ENCODE measurements around the gene GNPTAB.
"Not testable (repeated sequence)": the region's sequence is repeated elsewhere in the genome, so short reads cannot be mapped to it uniquely, and the experiment has no call there.

GNPTAB gene

GRCh38 chr12:101875162-101875561, 44.4 kb upstream of the GNPTAB start:
- TF ChIP-seq CTCF (conservative IDR thresholded peaks at IDR 0.05; ENCODE audit: control insufficient read depth, insufficient read depth, low read depth, low read length) = no peak
- no peak overlapping the region for H3K4me3 ChIP-seq (ENCODE audit: control insufficient read depth, low read depth, low read length)
- DNase-seq (ENCODE audit: low read depth) = no peak

GRCh38 chr12:101870925-101871324, 40.2 kb upstream of the GNPTAB start:
- no peak for TF ChIP-seq CTCF (conservative IDR thresholded peaks at IDR 0.05; ENCODE audit: control insufficient read depth, insufficient read depth, low read depth, low read length)
- H3K4me3 ChIP-seq (ENCODE audit: control insufficient read depth, low read depth, low read length) = no peak overlapping the region
- no peak for DNase-seq (ENCODE audit: low read depth)

GRCh38 chr12:101867619-101868018, 36.9 kb upstream of the GNPTAB start:
- not testable (repeated sequence) for H3K4me3 ChIP-seq (ENCODE audit: control insufficient read depth, low read depth, low read length); DNase-seq (ENCODE audit: low read depth)

- TF ChIP-seq CTCF (conservative IDR thresholded peaks at IDR 0.05; ENCODE audit: control insufficient read depth, insufficient read depth, low read depth, low read length) = no peak
- no peak overlapping the region for H3K4me3 ChIP-seq (ENCODE audit: control insufficient read depth, low read depth, low read length)
- DNase-seq (ENCODE audit: low read depth) = no peak
Measured at GRCh38 chr12:101866615-101867373, 36.0 kb upstream of the GNPTAB start.

GRCh38 chr12:101863981-101864380, 33.2 kb upstream of the GNPTAB start:
- TF ChIP-seq CTCF (conservative IDR thresholded peaks at IDR 0.05; ENCODE audit: control insufficient read depth, insufficient read depth, low read depth, low read length) = no peak
- H3K4me3 ChIP-seq (ENCODE audit: control insufficient read depth, low read depth, low read length) = no peak overlapping the region
- DNase-seq (ENCODE audit: low read depth) = no peak

GRCh38 chr12:101862245-101862644, 31.5 kb upstream of the GNPTAB start:
- no peak for TF ChIP-seq CTCF (conservative IDR thresholded peaks at IDR 0.05; ENCODE audit: control insufficient read depth, insufficient read depth, low read depth, low read length)
- no peak overlapping the region for H3K4me3 ChIP-seq (ENCODE audit: control insufficient read depth, low read depth, low read length)
- DNase-seq (ENCODE audit: low read depth) = no peak

- H3K4me3 ChIP-seq (ENCODE audit: control insufficient read depth, low read depth, low read length); DNase-seq (ENCODE audit: low read depth): not testable (repeated sequence)
Measured at GRCh38 chr12:101861688-101862087, 30.9 kb upstream of the GNPTAB start.

Data from fibroblast of mammary gland (primary cell).